Esophagus muscularis mucosa (tissue), 3 donors: ENCODE results near the gene DNAJC6.
"Not testable (repeated sequence)": the region's sequence is repeated elsewhere in the genome, so short reads cannot be mapped to it uniquely, and the experiment has no call there.

Experiments used
- CTCF ChIP-seq, 3 experiments: fragments of 200-600 bp in 2 of 3; fragments of 450-650 bp in 1 of 3; sonication (generic) in 2 of 3; IDR thresholded peaks; one replicate each; pipeline ENCODE4 v1.5.1; 2017 to 2019; ENCODE audit warnings: antibody characterized with exemption in 3 of 3, mild to moderate bottlenecking in 2 of 3, moderate library complexity in 1 of 3
- POLR2A ChIP-seq: fragments of 450-650 bp; IDR thresholded peaks from one replicate; pipeline ENCODE4 v1.6.1; 2017; ENCODE audit warnings: antibody characterized with exemption, moderate library complexity, mild to moderate bottlenecking, low read depth

GRCh38 chr1:65455678-65456077 lies 146.3 kb downstream of the DNAJC6 start:
- TF ChIP-seq CTCF (IDR thresholded peaks at IDR 0.05); POLR2A: not testable (repeated sequence)
